Measurements from ENCODE around the gene ELOVL1.

Gene ELOVL1

GRCh38 chr1:43396059-43396458 lies 28.2 kb upstream of the ELOVL1 start:
- no peaks in the 10 kb centered on the region for H3K9me3 ChIP-seq (ENCODE audit: control insufficient read depth, low read depth, low read length)
- H3K27ac ChIP-seq (ENCODE audit: low read length): no peak overlapping the region
- H3K4me3 ChIP-seq (ENCODE audit: low read length): no peak overlapping the region
- H3K9ac ChIP-seq (ENCODE audit: low read length): no peak overlapping the region
- no peaks in the 10 kb centered on the region for H3K27me3 ChIP-seq (ENCODE audit: control insufficient read depth, insufficient read depth, low read length)
- no peaks in the 10 kb centered on the region for H3K4me1 ChIP-seq (ENCODE audit: control insufficient read depth, low read depth, low read length)
- H3K36me3 ChIP-seq (ENCODE audit: control insufficient read depth, low read depth, low read length): no peaks in the 10 kb centered on the region

GRCh38 chr1:43395523-43395922 lies 27.7 kb upstream of the ELOVL1 start:
- H3K4me1 ChIP-seq (ENCODE audit: control insufficient read depth, low read depth, low read length): peaks cover 2% of the 10 kb centered on the region
- H3K4me3 ChIP-seq (ENCODE audit: low read length): no peak overlapping the region
- H3K9ac ChIP-seq (ENCODE audit: low read length): no peak overlapping the region
- H3K9me3 ChIP-seq (ENCODE audit: control insufficient read depth, low read depth, low read length): no peaks in the 10 kb centered on the region
- H3K27me3 ChIP-seq (ENCODE audit: control insufficient read depth, insufficient read depth, low read length): no peaks in the 10 kb centered on the region
- H3K36me3 ChIP-seq (ENCODE audit: control insufficient read depth, low read depth, low read length): no peaks in the 10 kb centered on the region
- no peak overlapping the region for H3K27ac ChIP-seq (ENCODE audit: low read length)

GRCh38 chr1:43392702-43393101 lies 24.9 kb upstream of the ELOVL1 start:
- no peak overlapping the region for H3K9ac ChIP-seq (ENCODE audit: low read length)
- no peak overlapping the region for H3K27ac ChIP-seq (ENCODE audit: low read length)
- no peaks in the 10 kb centered on the region for H3K27me3 ChIP-seq (ENCODE audit: control insufficient read depth, insufficient read depth, low read length)
- H3K36me3 ChIP-seq (ENCODE audit: control insufficient read depth, low read depth, low read length): no peaks in the 10 kb centered on the region
- no peak overlapping the region for H3K4me3 ChIP-seq (ENCODE audit: low read length)
- H3K4me1 ChIP-seq (ENCODE audit: control insufficient read depth, low read depth, low read length): peaks cover 5% of the 10 kb centered on the region
- no peaks in the 10 kb centered on the region for H3K9me3 ChIP-seq (ENCODE audit: control insufficient read depth, low read depth, low read length)

DNA sequence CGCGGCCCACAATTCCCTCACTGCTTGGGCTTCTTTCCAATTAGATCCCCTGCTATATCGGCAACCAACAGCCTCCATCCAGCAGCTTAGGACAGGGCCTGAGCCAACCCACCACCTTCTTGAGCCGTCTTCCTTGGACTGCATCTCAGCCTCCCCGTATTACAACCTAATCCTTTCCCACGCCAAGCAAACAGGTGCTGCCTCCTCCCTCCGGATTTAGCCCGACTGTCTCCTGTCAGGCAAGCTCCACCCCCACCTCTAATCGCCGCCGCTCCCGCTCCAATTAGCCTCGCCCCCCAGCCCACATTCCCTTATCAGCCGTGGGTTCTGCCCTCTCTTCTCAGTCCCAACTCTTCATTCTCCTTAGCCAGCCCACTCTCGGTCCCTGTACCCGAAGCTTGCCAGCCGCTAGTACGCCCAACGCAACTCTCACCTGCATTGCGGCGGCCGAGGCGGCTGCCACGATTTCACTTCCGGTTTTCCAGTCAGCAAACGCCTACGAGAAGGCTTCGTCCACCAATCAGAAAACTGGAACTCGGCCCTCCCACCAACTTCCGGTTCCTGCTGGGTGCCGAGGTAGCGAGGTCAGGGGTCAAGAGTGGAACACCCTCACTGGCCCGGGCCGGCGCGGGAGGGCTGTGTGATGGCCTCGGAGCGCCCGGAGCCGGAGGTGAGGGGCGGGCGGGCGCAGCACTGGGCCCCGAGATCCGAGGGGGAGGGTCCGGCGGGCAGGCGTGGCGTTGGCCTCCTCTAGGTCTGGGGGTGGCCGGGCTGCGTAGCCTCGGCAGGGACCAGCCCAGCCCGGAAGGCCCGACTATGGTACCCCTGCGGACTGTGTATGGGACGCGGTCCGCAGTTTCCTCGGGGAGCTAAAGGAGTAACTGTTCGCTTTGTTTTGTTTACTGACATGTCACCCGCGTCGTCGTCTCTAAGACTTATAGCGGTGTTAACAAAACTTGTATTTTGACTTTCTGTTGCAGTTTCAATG lies 21.8 kb upstream of the ELOVL1 start, which contains the start of the genes MED8 and SZT2:
TSS of gene MED8 (minus strand) at position 475 of the 988 bp plus-strand sequence. CDS start at position 439, 36 bp downstream.
TSS of gene SZT2 (plus strand) at position 574 of the 988 bp plus-strand sequence. CDS start at position 644, 70 bp downstream.
- H3K27ac ChIP-seq (ENCODE audit: low read length): no peak within 1 kb of the TSS
- no peaks in the 10 kb centered on the region for H3K9me3 ChIP-seq (ENCODE audit: control insufficient read depth, low read depth, low read length)
- H3K4me3 ChIP-seq (ENCODE audit: low read length): peak within 1 kb of the TSS; percentile 86
- H3K4me1 ChIP-seq (ENCODE audit: control insufficient read depth, low read depth, low read length): peaks cover 5% of the 10 kb centered on the region
- H3K27me3 ChIP-seq (ENCODE audit: control insufficient read depth, insufficient read depth, low read length): no peaks in the 10 kb centered on the region
- H3K9ac ChIP-seq (ENCODE audit: low read length): peak within 1 kb of the TSS; percentile 66
- peaks cover 24% of the 10 kb centered on the region for H3K36me3 ChIP-seq (ENCODE audit: control insufficient read depth, low read depth, low read length)

DNA sequence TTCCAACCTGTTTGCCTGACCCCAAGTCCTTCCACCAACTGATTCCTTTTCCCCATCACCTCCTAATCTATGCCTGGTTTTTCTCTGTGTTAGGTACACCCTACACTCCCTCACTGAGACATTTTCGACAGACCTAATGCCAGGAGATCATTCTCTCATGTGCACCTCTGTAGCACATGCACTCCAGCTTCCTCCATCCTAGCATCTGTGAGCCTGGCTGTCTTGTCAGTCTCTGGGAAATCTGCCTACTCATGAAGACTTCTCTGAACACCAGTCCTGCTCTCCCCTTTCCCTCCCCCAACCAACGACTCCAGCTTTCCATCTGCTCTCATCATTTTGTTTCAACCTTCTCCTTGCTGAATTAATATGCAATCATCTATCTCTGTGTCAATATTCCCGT lies 20.8 kb upstream of the ELOVL1 start:
- H3K9ac ChIP-seq (ENCODE audit: low read length): peak overlapping the region; percentile 66
- no peaks in the 10 kb centered on the region for H3K9me3 ChIP-seq (ENCODE audit: control insufficient read depth, low read depth, low read length)
- H3K4me3 ChIP-seq (ENCODE audit: low read length): peak overlapping the region; percentile 86
- H3K27me3 ChIP-seq (ENCODE audit: control insufficient read depth, insufficient read depth, low read length): no peaks in the 10 kb centered on the region
- H3K4me1 ChIP-seq (ENCODE audit: control insufficient read depth, low read depth, low read length): peaks cover 5% of the 10 kb centered on the region
- H3K27ac ChIP-seq (ENCODE audit: low read length): no peak overlapping the region
- peaks cover 34% of the 10 kb centered on the region for H3K36me3 ChIP-seq (ENCODE audit: control insufficient read depth, low read depth, low read length)

GRCh38 chr1:43387976-43388599 lies 20.3 kb upstream of the ELOVL1 start:
- H3K4me1 ChIP-seq (ENCODE audit: control insufficient read depth, low read depth, low read length): peaks cover 5% of the 10 kb centered on the region
- no peak overlapping the region for H3K4me3 ChIP-seq (ENCODE audit: low read length)
- no peak overlapping the region for H3K27ac ChIP-seq (ENCODE audit: low read length)
- H3K36me3 ChIP-seq (ENCODE audit: control insufficient read depth, low read depth, low read length): peaks cover 40% of the 10 kb centered on the region
- no peak overlapping the region for H3K9ac ChIP-seq (ENCODE audit: low read length)
- no peaks in the 10 kb centered on the region for H3K27me3 ChIP-seq (ENCODE audit: control insufficient read depth, insufficient read depth, low read length)
- H3K9me3 ChIP-seq (ENCODE audit: control insufficient read depth, low read depth, low read length): no peaks in the 10 kb centered on the region

DNA sequence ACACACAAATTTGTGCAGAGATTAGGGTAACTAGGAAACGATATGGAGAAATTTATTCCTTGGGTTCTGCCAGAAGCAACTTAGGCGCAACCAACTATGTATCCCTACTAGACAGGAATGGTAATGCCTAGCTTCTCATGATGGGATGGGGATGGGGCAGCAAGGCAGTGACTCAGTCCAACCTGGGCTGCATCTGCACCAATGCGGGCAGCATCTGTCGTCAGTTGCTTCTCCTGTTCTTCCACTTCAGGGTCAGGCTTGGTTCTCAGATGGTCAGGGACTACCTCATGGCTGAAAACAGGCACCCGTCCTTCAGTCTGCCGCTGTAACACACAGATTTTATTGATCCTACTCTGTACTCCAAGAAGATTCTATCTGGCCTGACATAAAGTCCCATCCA lies 18.9 kb upstream of the ELOVL1 start:
- Histone ChIP-seq H3K27ac (ENCODE audit: low read length) (no peak overlapping the region), H3K27me3 (ENCODE audit: control insufficient read depth, insufficient read depth, low read length) (no peaks in the 10 kb centered on the region), H3K4me1 (ENCODE audit: control insufficient read depth, low read depth, low read length) (peaks cover 5% of the 10 kb centered on the region), H3K4me3 (ENCODE audit: low read length) (no peak overlapping the region), H3K9me3 (ENCODE audit: control insufficient read depth, low read depth, low read length) (no peaks in the 10 kb centered on the region), H3K9ac (ENCODE audit: low read length) (no peak overlapping the region), H3K36me3 (ENCODE audit: control insufficient read depth, low read depth, low read length) (peaks cover 45% of the 10 kb centered on the region)

DNA sequence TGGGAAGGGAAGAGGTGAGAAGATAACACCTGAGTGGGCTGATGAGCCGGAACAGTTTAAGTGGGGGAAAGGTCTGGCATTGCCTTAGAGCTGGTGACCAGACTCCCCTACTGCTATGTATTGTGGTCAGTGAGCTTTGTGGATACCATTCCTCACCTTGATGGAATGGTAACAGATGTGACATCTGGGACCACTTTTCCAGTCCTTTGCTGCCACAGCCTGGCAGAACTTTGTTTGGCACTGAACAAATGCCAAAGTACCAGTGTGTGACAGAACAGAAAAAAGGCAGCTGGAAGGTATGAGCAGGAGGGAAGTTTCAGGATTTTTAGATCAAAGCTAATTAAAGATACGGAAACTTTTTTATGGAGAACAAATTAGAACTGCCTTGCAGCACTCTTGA lies 15.6 kb upstream of the ELOVL1 start:
- H3K36me3 ChIP-seq (ENCODE audit: control insufficient read depth, low read depth, low read length): peaks cover 45% of the 10 kb centered on the region
- H3K27ac ChIP-seq (ENCODE audit: low read length): no peak overlapping the region
- H3K9me3 ChIP-seq (ENCODE audit: control insufficient read depth, low read depth, low read length): no peaks in the 10 kb centered on the region
- no peaks in the 10 kb centered on the region for H3K27me3 ChIP-seq (ENCODE audit: control insufficient read depth, insufficient read depth, low read length)
- no peak overlapping the region for H3K4me3 ChIP-seq (ENCODE audit: low read length)
- no peak overlapping the region for H3K9ac ChIP-seq (ENCODE audit: low read length)
- no peaks in the 10 kb centered on the region for H3K4me1 ChIP-seq (ENCODE audit: control insufficient read depth, low read depth, low read length)

DNA sequence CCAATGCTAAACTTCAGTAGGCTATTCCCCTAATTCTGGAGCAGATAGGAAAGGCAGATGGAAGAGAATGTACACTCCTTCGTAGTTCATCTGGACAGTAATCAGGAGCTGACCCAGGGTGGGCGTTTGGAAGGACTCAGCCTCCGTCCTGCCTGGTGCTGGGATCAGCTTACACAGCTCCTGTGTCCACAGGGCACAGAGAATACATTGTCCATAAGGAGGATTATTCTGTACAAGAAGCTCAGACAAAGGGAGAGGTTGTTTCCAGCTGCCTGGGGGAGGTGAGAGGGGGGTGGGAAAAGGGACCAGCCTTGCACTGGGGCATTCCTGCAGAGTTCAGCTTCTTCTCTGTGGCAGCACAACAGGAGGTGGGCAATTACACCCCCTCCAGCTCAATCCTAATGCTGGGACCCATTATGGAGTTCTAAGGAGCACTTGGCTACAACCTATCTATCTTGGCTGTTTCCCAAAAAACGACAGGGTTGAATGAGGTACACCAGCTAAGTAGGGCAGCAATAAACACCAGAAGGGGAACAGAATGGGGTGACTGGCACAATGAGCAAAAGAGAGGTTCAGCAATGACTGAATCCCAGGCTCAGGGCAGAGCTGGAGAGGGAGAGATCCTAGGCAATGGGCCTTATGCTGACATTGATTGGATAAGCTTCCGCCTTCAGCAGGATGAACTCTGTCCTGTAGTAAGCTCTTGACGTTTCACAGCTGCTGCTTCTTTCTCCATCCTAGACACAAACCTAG lies 14.4 kb upstream of the ELOVL1 start:
- Histone ChIP-seq H3K9ac (ENCODE audit: low read length) (no peak overlapping the region), H3K4me1 (ENCODE audit: control insufficient read depth, low read depth, low read length) (no peaks in the 10 kb centered on the region), H3K4me3 (ENCODE audit: low read length) (no peak overlapping the region), H3K27me3 (ENCODE audit: control insufficient read depth, insufficient read depth, low read length) (no peaks in the 10 kb centered on the region), H3K9me3 (ENCODE audit: control insufficient read depth, low read depth, low read length) (no peaks in the 10 kb centered on the region), H3K27ac (ENCODE audit: low read length) (no peak overlapping the region), H3K36me3 (ENCODE audit: control insufficient read depth, low read depth, low read length) (peaks cover 45% of the 10 kb centered on the region)

GRCh38 chr1:43381612-43382011 lies 13.8 kb upstream of the ELOVL1 start:
- Histone ChIP-seq H3K36me3 (ENCODE audit: control insufficient read depth, low read depth, low read length) (peaks cover 40% of the 10 kb centered on the region), H3K27me3 (ENCODE audit: control insufficient read depth, insufficient read depth, low read length) (no peaks in the 10 kb centered on the region), H3K9me3 (ENCODE audit: control insufficient read depth, low read depth, low read length) (no peaks in the 10 kb centered on the region), H3K27ac (ENCODE audit: low read length) (no peak overlapping the region), H3K9ac (ENCODE audit: low read length) (no peak overlapping the region), H3K4me1 (ENCODE audit: control insufficient read depth, low read depth, low read length) (no peaks in the 10 kb centered on the region), H3K4me3 (ENCODE audit: low read length) (no peak overlapping the region)

DNA sequence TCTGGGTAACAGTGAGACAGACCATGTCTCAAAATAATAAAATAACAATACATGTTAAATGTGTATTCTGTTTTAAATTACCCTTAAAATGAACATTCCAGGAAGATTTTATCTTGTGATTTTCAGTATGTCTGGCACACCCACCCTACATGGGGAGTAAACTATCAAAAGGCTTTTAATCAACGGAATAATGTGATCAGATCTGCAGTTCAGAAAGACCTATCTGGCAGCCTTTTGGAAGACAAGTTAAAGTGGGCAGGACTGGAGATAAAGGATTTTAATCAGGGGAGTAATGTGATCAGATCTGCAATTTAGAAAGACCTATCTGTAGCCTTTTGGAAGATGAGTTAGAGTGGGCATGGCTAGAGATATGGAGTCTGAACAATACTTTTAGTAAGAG lies 11.7 kb upstream of the ELOVL1 start:
- Histone ChIP-seq H3K36me3 (ENCODE audit: control insufficient read depth, low read depth, low read length) (peaks cover 19% of the 10 kb centered on the region), H3K9ac (ENCODE audit: low read length) (no peak overlapping the region), H3K4me1 (ENCODE audit: control insufficient read depth, low read depth, low read length) (no peaks in the 10 kb centered on the region), H3K27ac (ENCODE audit: low read length) (no peak overlapping the region), H3K4me3 (ENCODE audit: low read length) (no peak overlapping the region), H3K9me3 (ENCODE audit: control insufficient read depth, low read depth, low read length) (no peaks in the 10 kb centered on the region), H3K27me3 (ENCODE audit: control insufficient read depth, insufficient read depth, low read length) (no peaks in the 10 kb centered on the region)
